A673 (cell line): ENCODE results near the gene CHCHD6.

ENCODE experiments used
- EZH2 ChIP-seq: fragments of 200-600 bp; sonication (generic); IDR thresholded peaks from 2 replicates; pipeline ENCODE4 v1.6.1; 2017; ENCODE audit warnings: borderline replicate concordance, low read depth, mild to moderate bottlenecking, mixed read lengths, antibody characterized with exemption, low read length; ENCODE audit not compliant: poor library complexity, severe bottlenecking
- TF ChIP-seq, protein P1 (sequence below): fragments of 300-800, 200-600 bp; sonication (generic); conservative IDR thresholded peaks from 2 replicates; pipeline ENCODE4 v1.5.1; 2017; ENCODE audit warnings: low read depth, mild to moderate bottlenecking, antibody characterized with exemption, low read length, moderate library complexity, mixed read lengths

DNA sequence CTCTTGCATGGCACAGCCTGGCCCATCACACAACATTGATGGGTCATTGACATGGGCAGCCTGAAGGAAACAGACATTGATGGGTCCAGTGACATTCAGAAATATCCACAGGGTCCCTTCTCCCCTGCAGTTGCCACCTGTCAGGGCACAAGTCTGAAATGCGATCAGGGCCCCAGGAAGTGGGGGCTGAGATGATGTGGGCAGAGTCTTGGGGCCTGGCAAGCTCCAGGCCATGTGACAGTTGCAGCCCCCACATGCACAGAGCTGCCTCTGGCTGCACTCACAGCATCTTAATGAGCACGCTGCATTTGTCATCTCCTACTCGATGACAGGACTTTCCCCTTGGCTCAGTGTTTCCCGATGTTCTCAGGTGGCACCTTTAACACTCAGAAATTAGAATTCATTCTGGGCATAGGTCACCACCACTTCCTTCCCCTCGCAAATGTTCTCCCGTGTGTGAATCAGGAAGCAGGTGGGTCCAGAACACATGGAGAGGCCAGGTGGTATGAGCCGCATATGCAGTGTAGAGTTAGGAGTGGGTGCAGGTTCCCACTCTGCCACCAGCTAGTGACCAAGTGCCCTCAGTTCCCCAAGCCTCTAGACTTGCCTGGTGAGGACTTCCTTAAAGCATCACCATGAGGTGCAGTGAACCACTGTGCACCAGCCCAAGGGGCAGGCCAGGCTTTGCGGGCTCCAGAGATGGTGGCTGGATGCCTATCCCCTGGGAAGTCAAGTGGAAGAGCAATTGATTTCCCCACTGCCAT is 47.5 kb upstream of the CHCHD6 start:
- TF ChIP-seq, protein P1, sequence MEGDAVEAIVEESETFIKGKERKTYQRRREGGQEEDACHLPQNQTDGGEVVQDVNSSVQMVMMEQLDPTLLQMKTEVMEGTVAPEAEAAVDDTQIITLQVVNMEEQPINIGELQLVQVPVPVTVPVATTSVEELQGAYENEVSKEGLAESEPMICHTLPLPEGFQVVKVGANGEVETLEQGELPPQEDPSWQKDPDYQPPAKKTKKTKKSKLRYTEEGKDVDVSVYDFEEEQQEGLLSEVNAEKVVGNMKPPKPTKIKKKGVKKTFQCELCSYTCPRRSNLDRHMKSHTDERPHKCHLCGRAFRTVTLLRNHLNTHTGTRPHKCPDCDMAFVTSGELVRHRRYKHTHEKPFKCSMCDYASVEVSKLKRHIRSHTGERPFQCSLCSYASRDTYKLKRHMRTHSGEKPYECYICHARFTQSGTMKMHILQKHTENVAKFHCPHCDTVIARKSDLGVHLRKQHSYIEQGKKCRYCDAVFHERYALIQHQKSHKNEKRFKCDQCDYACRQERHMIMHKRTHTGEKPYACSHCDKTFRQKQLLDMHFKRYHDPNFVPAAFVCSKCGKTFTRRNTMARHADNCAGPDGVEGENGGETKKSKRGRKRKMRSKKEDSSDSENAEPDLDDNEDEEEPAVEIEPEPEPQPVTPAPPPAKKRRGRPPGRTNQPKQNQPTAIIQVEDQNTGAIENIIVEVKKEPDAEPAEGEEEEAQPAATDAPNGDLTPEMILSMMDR, result no peak
- TF ChIP-seq EZH2, result no peak
